SK-N-SH (cell line): ENCODE data around the gene EIF5AL1. TPM values are rescaled to one million over a fixed set of nuclear protein-coding genes. Genes with fewer than 3 reads are reported as not detected.

ENCODE experiments used
- CTCF ChIA-PET: fragments of 300-600, 350-600 bp; formaldehyde crosslinking; extraction: SDS; loops from one replicate; lab custom pipeline; 2021; lab: Yijun Ruan, JAX
- POLR2A ChIA-PET: fragments of 350-600 bp; sonication (Branson Sonifier 250); formaldehyde crosslinking; extraction: SDS; loops from one replicate; lab custom pipeline; 2020; ENCODE audit warnings: antibody characterized with exemption, inconsistent platforms; lab: Yijun Ruan, JAX
- DNase-seq: peaks from one replicate; pipeline ENCODE4 v3.0.0; 2012
- H2AFZ ChIP-seq: fragments of 200-600 bp; sonication (generic); 2 replicates; pipeline ENCODE4 v1.8.1; 2016; ENCODE audit warnings: antibody characterized with exemption, mild to moderate bottlenecking, low read depth
- H3F3A ChIP-seq: fragments of 200-600 bp; sonication (generic); replicated peaks from 2 replicates; pipeline ENCODE3; 2016; ENCODE audit warnings: antibody characterized with exemption, mild to moderate bottlenecking; ENCODE audit not compliant: insufficient read depth
- H3K27ac ChIP-seq, 2 experiments: fragments of 200-500 bp in 1 of 2; fragments of 200-600 bp in 1 of 2; sonication (Bioruptor generic) in 1 of 2; sonication (generic), shearing (Covaris generic) in 1 of 2; 2 replicates each; pipeline versions ENCODE4 v1.5.1 to v1.6.1; 2014 to 2016; ENCODE audit warnings: low read depth in 2 of 2, inconsistent platforms in 1 of 2, low read length in 1 of 2, mild to moderate bottlenecking in 1 of 2, mixed read lengths in 1 of 2
- H3K27me3 ChIP-seq: fragments of 200-600 bp; sonication (generic), shearing (Covaris generic); 2 replicates; pipeline ENCODE4 v1.6.1; 2016; ENCODE audit warnings: mixed run types; ENCODE audit not compliant: insufficient read depth
- H3K36me3 ChIP-seq, 2 experiments: fragments of 200-500 bp in 1 of 2; fragments of 200-600 bp in 1 of 2; sonication (Bioruptor generic) in 1 of 2; sonication (generic) in 1 of 2; replicated peaks in 1 of 2; 2 replicates each; pipeline versions ENCODE3 to v1.5.1; 2014 to 2016; ENCODE audit warnings: low read length in 1 of 2, mild to moderate bottlenecking in 1 of 2; ENCODE audit not compliant: insufficient read depth in 2 of 2, control insufficient read depth in 1 of 2
- H3K4me1 ChIP-seq, 2 experiments: fragments of 200-500 bp in 1 of 2; fragments of 200-600 bp in 1 of 2; sonication (Bioruptor generic) in 1 of 2; sonication (generic), shearing (Covaris generic) in 1 of 2; 2 replicates each; pipeline versions ENCODE4 v1.5.1 to v1.6.1; 2014 to 2016; ENCODE audit warnings: low read depth in 1 of 2, low read length in 1 of 2, mixed run types in 1 of 2; ENCODE audit not compliant: insufficient read depth in 2 of 2, control insufficient read depth in 1 of 2
- H3K4me2 ChIP-seq: fragments of 200-600 bp; sonication (generic), shearing (Covaris generic); 2 replicates; pipeline ENCODE4 v1.6.1; 2017; ENCODE audit warnings: mixed run types
- H3K4me3 ChIP-seq, 2 experiments: fragments of 200-500 bp in 1 of 2; fragments of 200-600 bp in 1 of 2; sonication (Bioruptor generic) in 1 of 2; sonication (generic), shearing (Covaris generic) in 1 of 2; 2 replicates each; pipeline versions ENCODE4 v1.5.1 to v1.8.1; 2014 to 2016; ENCODE audit warnings: low read depth in 2 of 2, inconsistent platforms in 1 of 2, low read length in 1 of 2, mild to moderate bottlenecking in 1 of 2, mixed read lengths in 1 of 2, moderate library complexity in 1 of 2
- H3K79me2 ChIP-seq: fragments of 200-600 bp; sonication (generic); 2 replicates; pipeline ENCODE4 v1.8.1; 2017; ENCODE audit warnings: mild to moderate bottlenecking; ENCODE audit not compliant: insufficient read depth
- H3K9ac ChIP-seq: fragments of 200-600 bp; sonication (generic); 2 replicates; pipeline ENCODE4 v1.6.1; 2017; ENCODE audit warnings: mixed run types
- H3K9me2 ChIP-seq: fragments of 200-600 bp; sonication (generic); 2 replicates; pipeline ENCODE4 v1.6.1; 2017; ENCODE audit warnings: mixed run types
- H3K9me3 ChIP-seq: fragments of 200-600 bp; sonication (generic); 2 replicates; pipeline ENCODE4 v1.6.1; 2017; ENCODE audit warnings: mixed run types, mild to moderate bottlenecking, moderate library complexity
- H4K20me1 ChIP-seq: fragments of 200-600 bp; sonication (generic); 2 replicates; pipeline ENCODE4 v1.6.1; 2017; ENCODE audit warnings: mild to moderate bottlenecking, mixed run types; ENCODE audit not compliant: insufficient read depth
- EP300 ChIP-seq, 2 experiments: IDR thresholded peaks; 2 replicates each; pipeline versions ENCODE4 v1.4.0 to v1.6.1; 2012; ENCODE audit warnings: borderline replicate concordance in 1 of 2, low read depth in 1 of 2, low read length in 1 of 2
- EZH2phosphoT487 ChIP-seq: fragments of 200-600 bp; sonication (generic); IDR thresholded peaks from 2 replicates; pipeline ENCODE4 v1.6.1; 2017; ENCODE audit warnings: low read depth, mixed run types, mild to moderate bottlenecking, antibody characterized with exemption, moderate library complexity, borderline replicate concordance
- FOSL2 ChIP-seq: IDR thresholded peaks from 2 replicates; pipeline ENCODE4 v1.4.0; 2012; ENCODE audit warnings: low read depth, mild to moderate bottlenecking, moderate library complexity, borderline replicate concordance
- FOXM1 ChIP-seq: IDR thresholded peaks from 2 replicates; pipeline ENCODE4 v1.4.0; 2012; ENCODE audit warnings: low read depth, mild to moderate bottlenecking
- GABPA ChIP-seq: IDR thresholded peaks from 2 replicates; pipeline ENCODE4 v1.4.0; 2012; ENCODE audit warnings: low read depth, mild to moderate bottlenecking
- MXI1 ChIP-seq: IDR thresholded peaks from 2 replicates; pipeline ENCODE4 v1.6.1; 2012; ENCODE audit warnings: mild to moderate bottlenecking, low read depth, low read length, improper control_type of control experiment
- NFIC ChIP-seq: IDR thresholded peaks from 2 replicates; pipeline ENCODE4 v1.4.0; 2012; ENCODE audit warnings: borderline replicate concordance
- POLR2AphosphoS5 ChIP-seq: IDR thresholded peaks from 2 replicates; pipeline ENCODE4 v1.6.1; 2012; ENCODE audit warnings: low read depth, low read length
- RAD21 ChIP-seq: IDR thresholded peaks from 2 replicates; pipeline ENCODE4 v1.6.1; 2012; ENCODE audit warnings: mild to moderate bottlenecking, low read length
- SMC3 ChIP-seq: IDR thresholded peaks from 2 replicates; pipeline ENCODE4 v1.6.1; 2012; ENCODE audit warnings: low read depth, low read length, improper control_type of control experiment
- TEAD4 ChIP-seq: IDR thresholded peaks from 2 replicates; pipeline ENCODE4 v1.4.0; 2012; ENCODE audit warnings: mild to moderate bottlenecking, borderline replicate concordance; ENCODE audit not compliant: insufficient read depth
- WGBS: methylation state at CpG from one replicate; pipeline ENCODE4 v1.1.6; 2017; ENCODE audit warnings: low lambda C conversion rate; 5-methylcytosine and 5-hydroxymethylcytosine counted together
- polyA plus RNA-seq, 3 experiments: library from polyadenylated mRNA; depleted of rRNA; stranded (reverse); fragments of >200 nt; gene quantifications; 2 replicates each; pipeline ENCODE4 v1.2.3, GENCODE V29; 2012
- TF ChIP-seq, protein P1 (sequence below): fragments of 150-350 bp; IDR thresholded peaks from 2 replicates; pipeline ENCODE4 v1.6.1; 2017; ENCODE audit warnings: antibody characterized with exemption, low read length, low read depth, borderline replicate concordance
- TF ChIP-seq, protein P2 (sequence below): fragments of 200-600 bp; sonication (generic); IDR thresholded peaks from 2 replicates; pipeline ENCODE4 v1.6.1; 2017; ENCODE audit warnings: antibody characterized with exemption, mild to moderate bottlenecking, moderate library complexity
- TF ChIP-seq, protein P3 (sequence below): IDR thresholded peaks from 2 replicates; pipeline ENCODE4 v1.4.0; 2012; ENCODE audit warnings: low read depth, borderline replicate concordance
- TF ChIP-seq, protein P4 (sequence below): IDR thresholded peaks from 2 replicates; pipeline ENCODE4 v1.4.0; 2012; ENCODE audit warnings: low read depth
- TF ChIP-seq, protein P5 (sequence below): fragments of 150-350 bp; IDR thresholded peaks from 2 replicates; pipeline ENCODE4 v1.6.1; 2016; ENCODE audit warnings: mild to moderate bottlenecking, low read depth, low read length

Gene EIF5AL1
- polyA plus RNA-seq, 1 of the 3 experiments (the other 2 are of a cell fraction): 0.26 TPM

DNA sequence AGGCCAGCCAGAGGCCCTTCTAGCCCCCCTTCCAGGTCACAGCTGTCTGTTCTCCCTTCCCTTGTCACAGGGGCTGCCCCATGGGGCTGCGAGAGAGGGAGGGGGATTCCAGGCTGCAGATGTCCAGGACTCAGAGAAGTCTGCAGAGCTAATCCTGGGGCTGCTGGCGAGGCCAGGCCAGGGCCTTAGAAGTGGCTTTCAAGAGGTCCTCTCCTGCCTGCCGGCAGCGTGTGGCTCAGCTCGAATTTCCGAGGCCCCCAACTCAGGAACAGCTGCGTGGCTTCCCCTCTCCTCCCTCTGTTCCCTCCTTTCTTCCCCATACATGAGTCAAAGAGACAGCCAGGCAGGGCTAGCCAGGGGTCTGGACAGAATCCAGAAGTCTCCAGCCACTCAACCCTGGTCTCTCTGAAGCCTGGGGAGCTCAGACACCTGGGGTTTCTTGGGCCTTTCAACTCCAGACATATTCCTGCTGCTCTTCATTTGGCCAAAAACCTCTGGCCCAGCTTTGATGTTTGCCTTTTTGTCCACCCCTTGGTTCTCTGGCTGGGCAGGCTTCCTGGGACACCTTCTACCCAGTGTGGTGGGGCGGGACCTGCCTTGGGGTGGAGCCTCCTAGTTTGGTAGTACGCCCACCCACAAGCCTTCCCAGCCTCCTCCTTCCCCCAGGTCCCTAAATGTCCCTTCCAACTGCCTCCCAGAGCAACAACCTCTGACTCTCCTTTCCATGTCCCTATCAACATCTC lies 21.8 kb upstream of the EIF5AL1 start (continued):
- TF ChIP-seq MXI1 (no peak), POLR2AphosphoS5 (no peak)
- TF ChIP-seq, protein P1, sequence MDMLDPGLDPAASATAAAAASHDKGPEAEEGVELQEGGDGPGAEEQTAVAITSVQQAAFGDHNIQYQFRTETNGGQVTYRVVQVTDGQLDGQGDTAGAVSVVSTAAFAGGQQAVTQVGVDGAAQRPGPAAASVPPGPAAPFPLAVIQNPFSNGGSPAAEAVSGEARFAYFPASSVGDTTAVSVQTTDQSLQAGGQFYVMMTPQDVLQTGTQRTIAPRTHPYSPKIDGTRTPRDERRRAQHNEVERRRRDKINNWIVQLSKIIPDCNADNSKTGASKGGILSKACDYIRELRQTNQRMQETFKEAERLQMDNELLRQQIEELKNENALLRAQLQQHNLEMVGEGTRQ: no peak

DNA sequence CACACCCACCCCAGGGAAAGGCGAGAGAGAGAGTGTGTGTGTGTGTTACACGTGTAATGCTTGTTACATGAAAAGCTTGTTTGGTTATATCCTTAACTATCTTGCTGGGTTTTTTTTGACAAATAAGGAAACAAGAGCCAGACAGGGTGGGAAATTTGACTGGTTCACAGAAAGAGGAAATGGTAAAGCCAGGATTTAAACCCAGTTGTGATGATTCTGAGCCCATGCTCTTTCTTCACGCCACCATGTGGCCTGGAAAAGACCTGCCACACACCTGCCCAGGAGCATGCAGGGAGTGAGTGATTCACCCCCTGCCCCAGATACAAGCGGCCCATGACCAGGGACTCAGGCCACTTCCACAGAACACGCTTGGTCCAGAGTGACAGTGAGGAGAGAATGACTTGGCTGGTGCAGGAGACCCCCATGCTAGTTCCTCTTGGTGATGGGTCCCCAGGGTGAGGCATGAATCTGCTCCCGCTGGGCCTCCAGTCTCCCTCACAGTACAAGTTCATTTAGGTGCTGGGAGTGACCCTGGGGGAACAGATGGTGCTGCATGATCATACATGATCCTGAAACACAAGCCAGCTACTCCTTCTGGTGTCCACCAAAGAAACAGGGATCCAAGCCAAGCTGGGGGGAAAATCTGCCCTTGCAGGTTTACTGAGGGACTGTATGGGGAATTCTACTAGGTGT lies 21.0 kb upstream of the EIF5AL1 start:
- H3K4me1 ChIP-seq: peaks cover 14 to 16% of the 10 kb centered on the region in 2 experiments; a peak in 3 of 4 replicates
- no peak overlapping the region for H3K4me2 ChIP-seq
- H3K9me2 ChIP-seq: no peaks in the 10 kb centered on the region
- H3K79me2 ChIP-seq: no peaks in the 10 kb centered on the region
- no peak for DNase-seq
- no peak overlapping the region for H3K27ac ChIP-seq
- H3F3A ChIP-seq: peaks cover 11% of the 10 kb centered on the region
- H3K9me3 ChIP-seq: no peaks in the 10 kb centered on the region
- 98% methylated on average over 6 of the region's 6 CpGs for WGBS
- no peaks in the 10 kb centered on the region for H4K20me1 ChIP-seq
- H3K9ac ChIP-seq: no peak overlapping the region
- TF ChIP-seq TEAD4: no peak
- no peak for TF ChIP-seq EZH2phosphoT487
- no peak for TF ChIP-seq POLR2AphosphoS5
- no peak for TF ChIP-seq RAD21
- TF ChIP-seq FOSL2: no peak
- no peak for TF ChIP-seq MXI1
- TF ChIP-seq SMC3: no peak
- TF ChIP-seq FOXM1: no peak
- TF ChIP-seq, protein P2, sequence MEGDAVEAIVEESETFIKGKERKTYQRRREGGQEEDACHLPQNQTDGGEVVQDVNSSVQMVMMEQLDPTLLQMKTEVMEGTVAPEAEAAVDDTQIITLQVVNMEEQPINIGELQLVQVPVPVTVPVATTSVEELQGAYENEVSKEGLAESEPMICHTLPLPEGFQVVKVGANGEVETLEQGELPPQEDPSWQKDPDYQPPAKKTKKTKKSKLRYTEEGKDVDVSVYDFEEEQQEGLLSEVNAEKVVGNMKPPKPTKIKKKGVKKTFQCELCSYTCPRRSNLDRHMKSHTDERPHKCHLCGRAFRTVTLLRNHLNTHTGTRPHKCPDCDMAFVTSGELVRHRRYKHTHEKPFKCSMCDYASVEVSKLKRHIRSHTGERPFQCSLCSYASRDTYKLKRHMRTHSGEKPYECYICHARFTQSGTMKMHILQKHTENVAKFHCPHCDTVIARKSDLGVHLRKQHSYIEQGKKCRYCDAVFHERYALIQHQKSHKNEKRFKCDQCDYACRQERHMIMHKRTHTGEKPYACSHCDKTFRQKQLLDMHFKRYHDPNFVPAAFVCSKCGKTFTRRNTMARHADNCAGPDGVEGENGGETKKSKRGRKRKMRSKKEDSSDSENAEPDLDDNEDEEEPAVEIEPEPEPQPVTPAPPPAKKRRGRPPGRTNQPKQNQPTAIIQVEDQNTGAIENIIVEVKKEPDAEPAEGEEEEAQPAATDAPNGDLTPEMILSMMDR: no peak
- TF ChIP-seq EP300 (IDR thresholded peaks at IDR 0.05; ENCODE audit: borderline replicate concordance in 1 of 2, low read depth in 1 of 2, low read length in 1 of 2): no peak
- TF ChIP-seq GABPA: no peak
- TF ChIP-seq, protein P3, sequence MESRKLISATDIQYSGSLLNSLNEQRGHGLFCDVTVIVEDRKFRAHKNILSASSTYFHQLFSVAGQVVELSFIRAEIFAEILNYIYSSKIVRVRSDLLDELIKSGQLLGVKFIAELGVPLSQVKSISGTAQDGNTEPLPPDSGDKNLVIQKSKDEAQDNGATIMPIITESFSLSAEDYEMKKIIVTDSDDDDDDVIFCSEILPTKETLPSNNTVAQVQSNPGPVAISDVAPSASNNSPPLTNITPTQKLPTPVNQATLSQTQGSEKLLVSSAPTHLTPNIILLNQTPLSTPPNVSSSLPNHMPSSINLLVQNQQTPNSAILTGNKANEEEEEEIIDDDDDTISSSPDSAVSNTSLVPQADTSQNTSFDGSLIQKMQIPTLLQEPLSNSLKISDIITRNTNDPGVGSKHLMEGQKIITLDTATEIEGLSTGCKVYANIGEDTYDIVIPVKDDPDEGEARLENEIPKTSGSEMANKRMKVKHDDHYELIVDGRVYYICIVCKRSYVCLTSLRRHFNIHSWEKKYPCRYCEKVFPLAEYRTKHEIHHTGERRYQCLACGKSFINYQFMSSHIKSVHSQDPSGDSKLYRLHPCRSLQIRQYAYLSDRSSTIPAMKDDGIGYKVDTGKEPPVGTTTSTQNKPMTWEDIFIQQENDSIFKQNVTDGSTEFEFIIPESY: no peak
- TF ChIP-seq, protein P4, sequence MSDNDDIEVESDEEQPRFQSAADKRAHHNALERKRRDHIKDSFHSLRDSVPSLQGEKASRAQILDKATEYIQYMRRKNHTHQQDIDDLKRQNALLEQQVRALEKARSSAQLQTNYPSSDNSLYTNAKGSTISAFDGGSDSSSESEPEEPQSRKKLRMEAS: no peak
- TF ChIP-seq, protein P5, sequence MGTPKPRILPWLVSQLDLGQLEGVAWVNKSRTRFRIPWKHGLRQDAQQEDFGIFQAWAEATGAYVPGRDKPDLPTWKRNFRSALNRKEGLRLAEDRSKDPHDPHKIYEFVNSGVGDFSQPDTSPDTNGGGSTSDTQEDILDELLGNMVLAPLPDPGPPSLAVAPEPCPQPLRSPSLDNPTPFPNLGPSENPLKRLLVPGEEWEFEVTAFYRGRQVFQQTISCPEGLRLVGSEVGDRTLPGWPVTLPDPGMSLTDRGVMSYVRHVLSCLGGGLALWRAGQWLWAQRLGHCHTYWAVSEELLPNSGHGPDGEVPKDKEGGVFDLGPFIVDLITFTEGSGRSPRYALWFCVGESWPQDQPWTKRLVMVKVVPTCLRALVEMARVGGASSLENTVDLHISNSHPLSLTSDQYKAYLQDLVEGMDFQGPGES: no peak
- TF ChIP-seq NFIC: no peak
- ChIA-PET CTCF (interaction anchor here (0.9 to 8.1 kb wide), 2 partner anchors 117 to 438 kb away, joined by 3 to 99 read pairs; no protein-coding TSS in a partner anchor), POLR2A (no interaction called here)
- no peaks in the 10 kb centered on the region for H3K27me3 ChIP-seq
- H3K4me3 ChIP-seq: no peak overlapping the region
- no peak overlapping the region for H2AFZ ChIP-seq
- H3K36me3 ChIP-seq: no peaks in the 10 kb centered on the region
